GM18517 (cell line): ENCODE measurements around the gene GDPD5.

ENCODE experiments used
- ATAC-seq: cut with Tn5 transposase; IDR thresholded peaks from one replicate; pipeline ENCODE4 v1.9.1; 2021; ENCODE audit warnings: mild to moderate bottlenecking, moderate library complexity; ENCODE audit not compliant: unreplicated experiment

The GDPD5 gene

GRCh38 chr11:75450826-75451821 lies 74.6 kb downstream of the GDPD5 start:
- no peak for ATAC-seq

GRCh38 chr11:75450236-75450635 lies 75.5 kb downstream of the GDPD5 start:
- ATAC-seq = no peak

- ATAC-seq = no peak
Observed at GRCh38 chr11:75449776-75450175, 76.0 kb downstream of the GDPD5 start.

GRCh38 chr11:75449271-75449670 lies 76.5 kb downstream of the GDPD5 start:
- ATAC-seq = no peak

- ATAC-seq = no peak
Observed at GRCh38 chr11:75447415-75447814, 78.3 kb downstream of the GDPD5 start.

- no peak for ATAC-seq
Observed at GRCh38 chr11:75445315-75445953, 80.3 kb downstream of the GDPD5 start.

- ATAC-seq = no peak
Observed at GRCh38 chr11:75443043-75443442, 82.7 kb downstream of the GDPD5 start.

GRCh38 chr11:75442161-75442885 lies 83.4 kb downstream of the GDPD5 start:
- ATAC-seq = no peak

- no peak for ATAC-seq
Observed at GRCh38 chr11:75441804-75442132, 84.0 kb downstream of the GDPD5 start.

GRCh38 chr11:75440960-75441803 lies 84.6 kb downstream of the GDPD5 start:
- ATAC-seq = no peak

- no peak for ATAC-seq
Observed at GRCh38 chr11:75439495-75440120, 86.1 kb downstream of the GDPD5 start.

GRCh38 chr11:75439026-75439425 lies 86.7 kb downstream of the GDPD5 start:
- ATAC-seq = no peak

GRCh38 chr11:75437966-75438659 lies 87.6 kb downstream of the GDPD5 start:
- ATAC-seq = no peak

GRCh38 chr11:75436806-75437205 lies 88.9 kb downstream of the GDPD5 start:
- no peak for ATAC-seq

GRCh38 chr11:75435571-75435925 lies 90.2 kb downstream of the GDPD5 start:
- no peak for ATAC-seq

GRCh38 chr11:75434886-75435570 lies 90.7 kb downstream of the GDPD5 start:
- ATAC-seq = no peak

GRCh38 chr11:75434051-75434450 lies 91.7 kb downstream of the GDPD5 start:
- ATAC-seq = no peak

GRCh38 chr11:75433443-75433842 lies 92.3 kb downstream of the GDPD5 start:
- no peak for ATAC-seq

GRCh38 chr11:75432911-75433321 lies 92.8 kb downstream of the GDPD5 start, which contains the start of gene KLHL35:
Gene KLHL35, minus strand, starts transcription at chr11:75433203. Its CDS starts 2,574 bp downstream, at chr11:75430629.
- no peak for ATAC-seq
